GM18951 (cell line): ENCODE measurements around the gene LATS2.

Experiments
- POLR2A ChIP-seq: IDR thresholded peaks from 4 replicates; pipeline ENCODE4 v1.6.1; 2011; ENCODE audit warnings: mild to moderate bottlenecking; ENCODE audit not compliant: insufficient read length, insufficient read depth; ENCODE audit errors: extremely low read depth
- in situ Hi-C: fragments of 300-500 bp; cut with MboI; formaldehyde crosslinking; loops from one replicate; pipeline ENCODE4 v1.12.0; 2022; ENCODE audit warnings: low sequenced_read_pairs, mixed read lengths, inconsistent platforms; ENCODE audit not compliant: unreplicated experiment

The LATS2 gene

DNA sequence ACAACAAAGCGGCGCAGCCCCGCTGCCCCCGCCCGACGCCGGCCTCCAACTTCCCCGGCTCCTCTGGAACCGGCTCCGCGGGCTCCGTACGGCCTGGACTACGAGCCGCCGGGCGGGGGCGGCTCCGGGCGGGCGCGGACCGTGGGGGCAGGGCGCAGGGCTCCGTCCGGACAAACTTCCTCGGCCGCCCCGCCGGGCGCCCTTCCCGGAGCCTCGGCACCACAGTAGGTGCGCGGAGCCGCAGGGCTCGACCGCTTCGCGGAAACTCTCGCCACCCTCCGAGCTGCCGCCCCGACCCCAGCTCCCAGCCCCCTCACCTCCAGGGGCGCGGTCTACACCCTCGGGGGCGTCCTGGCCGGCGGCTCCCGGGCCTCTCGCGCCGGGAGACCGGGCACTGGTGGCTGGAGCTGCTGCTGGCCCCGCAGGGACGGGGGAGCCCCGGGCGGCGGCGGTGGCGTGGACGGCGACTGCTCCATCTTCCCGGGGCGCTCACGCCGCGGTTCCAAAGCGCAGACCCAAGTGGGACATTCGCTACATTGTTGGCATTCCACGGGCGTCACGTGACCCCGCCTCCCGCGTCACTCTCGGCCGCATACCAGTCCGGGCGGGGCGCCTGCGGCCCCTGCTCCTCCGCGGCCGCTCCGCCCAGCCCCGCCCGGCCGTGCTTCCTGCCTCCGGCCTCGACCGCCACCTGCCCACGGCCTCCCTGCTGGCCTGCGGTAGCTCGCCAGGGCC, at the start of gene LATS2:
LATS2 (minus strand) TSS at position 558 of the 735 bp plus-strand sequence. CDS start 15,560 bp downstream, outside the sequence.
- in situ Hi-C loops, result no loop called here
- TF ChIP-seq POLR2A, result peak; percentile 57

DNA sequence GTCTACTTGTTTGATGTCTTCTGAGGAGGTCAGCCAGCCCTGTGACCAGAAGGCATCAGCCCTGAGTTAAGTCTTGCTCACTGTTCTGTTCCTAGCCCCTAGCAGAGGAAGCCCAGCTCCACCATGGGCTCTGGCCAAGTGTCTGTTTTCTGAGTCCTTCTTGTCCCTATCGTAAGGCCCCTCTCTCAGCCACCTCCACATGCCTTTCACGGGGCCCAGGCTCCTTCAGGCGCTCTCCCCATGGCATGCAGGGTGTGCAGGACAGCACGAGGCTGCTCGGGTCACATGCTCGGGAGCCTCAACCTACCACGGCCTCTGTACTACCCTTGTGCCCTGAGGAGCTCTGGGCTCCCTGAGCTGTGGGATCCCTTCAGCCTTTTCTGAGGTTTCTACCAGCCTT, 47.8 kb upstream of the LATS2 start:
- no peak for TF ChIP-seq POLR2A
- in situ Hi-C loops, result no loop called here

DNA sequence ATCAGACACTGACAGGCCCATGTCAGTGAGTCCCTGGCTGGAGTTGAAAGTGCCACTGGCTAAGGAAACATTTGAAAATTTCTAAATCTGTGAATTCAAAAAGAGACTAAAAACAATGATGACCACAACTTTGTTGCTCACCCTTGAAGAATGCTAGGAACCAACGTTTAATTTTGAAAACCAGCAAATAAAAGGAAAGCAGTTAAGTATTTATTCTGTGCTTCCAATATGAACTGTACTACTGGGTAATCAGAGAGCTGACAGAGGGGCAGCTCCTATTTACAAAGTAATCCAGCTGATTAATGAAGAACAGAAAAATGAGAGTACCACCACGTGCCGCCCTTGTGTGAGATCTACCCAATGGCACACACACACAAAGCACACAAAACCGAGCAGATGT, 44.7 kb upstream of the LATS2 start:
- in situ Hi-C loops, result no loop called here
- no peak for TF ChIP-seq POLR2A

DNA sequence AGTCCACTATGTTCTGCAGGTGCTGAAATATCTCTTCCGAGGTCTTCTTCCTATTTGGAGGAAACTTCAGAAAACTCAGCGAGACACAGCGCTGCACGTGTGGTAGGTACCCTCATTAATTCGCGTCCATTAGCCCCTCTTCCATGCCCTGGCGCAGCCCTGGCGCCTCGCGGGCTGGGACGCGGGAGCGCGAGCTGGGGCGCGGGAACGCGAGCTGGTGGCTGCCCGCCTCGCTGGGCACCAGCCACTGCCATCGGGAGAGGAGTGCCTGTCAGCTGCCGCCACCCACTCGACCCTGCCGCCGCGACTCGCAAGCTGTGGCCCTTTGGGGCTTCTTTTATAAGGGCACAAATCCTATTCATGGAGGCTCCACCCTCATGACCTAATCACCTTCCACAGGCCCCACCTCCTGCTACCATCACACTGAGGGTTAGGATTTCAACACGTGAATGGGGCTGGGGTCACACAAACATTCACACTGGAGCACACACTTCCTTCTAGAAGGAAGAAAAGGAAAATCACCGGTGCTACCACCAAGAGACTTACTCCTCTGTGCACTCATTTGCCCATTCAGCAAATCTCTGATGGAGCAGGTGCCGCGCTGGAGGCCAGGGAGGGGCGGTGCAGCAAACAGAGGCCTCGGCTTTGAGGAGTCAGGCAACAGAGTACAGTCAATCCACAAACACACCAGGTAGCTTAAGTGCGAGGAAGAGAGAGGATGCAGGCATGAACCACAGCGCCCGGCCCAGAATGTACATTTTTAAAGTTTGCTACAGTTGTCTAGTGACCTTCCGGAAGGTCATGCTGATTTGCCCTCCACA, 43.0 kb upstream of the LATS2 start:
- TF ChIP-seq POLR2A, result no peak
- in situ Hi-C loops, result no loop called here

DNA sequence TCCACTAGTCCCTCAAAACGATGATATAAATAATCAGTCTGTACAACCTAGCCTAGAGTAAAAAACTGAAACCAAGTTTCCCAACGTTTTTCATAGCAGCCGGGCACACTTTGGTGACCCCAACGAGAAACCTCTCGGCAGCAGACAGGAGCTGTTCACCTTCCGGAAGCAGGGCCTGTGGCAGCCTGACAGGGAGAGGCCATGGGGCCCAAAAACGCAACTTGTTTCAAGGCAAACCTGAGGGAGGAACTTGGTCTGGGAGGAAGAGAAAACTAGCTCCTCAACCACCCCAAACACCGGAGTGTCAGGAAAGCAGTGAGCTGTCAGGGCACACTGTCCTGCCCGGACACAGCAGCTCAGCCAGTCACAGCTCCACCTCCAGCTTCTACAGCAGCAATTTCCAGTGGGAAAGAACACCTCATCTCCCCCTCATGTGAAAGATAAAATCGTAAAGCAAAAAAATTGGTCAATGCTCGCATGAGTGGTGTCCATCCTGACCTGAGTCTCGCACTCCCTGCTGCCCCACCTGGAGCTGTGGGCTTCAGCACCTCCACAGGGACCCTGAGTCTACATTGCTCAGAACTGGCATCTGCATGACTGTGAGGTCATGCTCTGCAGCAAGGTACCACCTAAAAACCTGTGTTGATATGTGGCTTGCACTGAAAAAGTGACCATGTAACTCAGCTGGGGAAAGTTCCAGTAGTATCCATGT, 40.6 kb upstream of the LATS2 start:
- TF ChIP-seq POLR2A, result no peak
- in situ Hi-C loops, result no loop called here

DNA sequence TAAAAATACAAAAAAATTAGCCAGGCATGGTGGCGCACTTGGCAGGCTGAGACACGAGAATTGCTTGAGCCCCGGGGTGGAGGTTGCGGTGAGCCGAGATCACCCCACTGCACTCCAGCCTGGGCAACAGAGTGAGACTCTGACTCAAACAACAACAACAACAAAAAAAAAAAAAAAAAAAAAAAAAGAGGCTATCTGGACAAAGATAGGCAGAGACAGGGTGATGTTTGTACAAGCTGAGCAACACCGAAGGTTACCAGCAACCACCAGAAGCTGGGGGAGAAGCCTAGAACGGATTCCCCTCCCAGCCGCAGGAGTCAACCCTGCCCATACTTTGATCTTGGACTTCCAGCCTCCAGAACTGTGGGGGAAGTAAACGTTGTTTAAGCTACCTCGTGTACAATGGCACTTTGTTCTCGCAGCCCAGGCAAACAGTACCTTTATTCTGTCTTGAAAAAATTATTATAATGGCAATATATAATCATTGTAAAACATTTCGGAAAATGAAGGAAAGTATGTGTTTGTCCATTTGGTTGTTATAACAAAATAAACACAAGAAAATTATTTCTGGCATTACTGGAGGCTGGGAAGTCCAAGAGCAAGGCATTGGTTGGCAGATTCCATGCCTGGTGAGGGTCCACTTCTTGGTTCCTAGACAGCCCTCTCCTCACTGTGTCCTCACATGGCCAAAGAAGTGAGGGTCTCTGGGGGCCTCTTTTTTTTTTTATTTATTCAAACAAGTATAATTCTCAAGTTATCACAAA, 39.8 kb upstream of the LATS2 start:
- in situ Hi-C loops, result no loop called here
- no peak for TF ChIP-seq POLR2A

DNA sequence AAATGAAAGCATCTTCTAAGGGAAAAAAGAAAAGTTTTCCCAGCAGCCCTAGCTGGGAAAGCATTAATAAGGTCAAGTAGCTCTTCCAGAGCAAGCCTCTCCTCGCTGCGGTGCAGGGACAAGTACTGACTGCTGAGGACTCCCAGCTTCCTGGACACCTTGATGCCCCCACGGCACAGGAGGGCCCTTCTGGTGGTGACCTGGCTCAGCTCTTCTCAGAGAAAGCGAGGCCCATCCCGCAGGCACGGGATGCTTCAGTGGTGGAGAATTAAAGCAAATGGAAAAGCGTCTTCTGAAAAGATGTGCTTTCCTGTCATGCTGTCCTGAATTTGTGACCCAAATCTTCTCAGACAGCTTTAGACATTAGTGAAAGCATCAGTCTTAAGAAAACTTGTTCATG, 38.8 kb upstream of the LATS2 start:
- in situ Hi-C loops, result no loop called here
- TF ChIP-seq POLR2A, result no peak

DNA sequence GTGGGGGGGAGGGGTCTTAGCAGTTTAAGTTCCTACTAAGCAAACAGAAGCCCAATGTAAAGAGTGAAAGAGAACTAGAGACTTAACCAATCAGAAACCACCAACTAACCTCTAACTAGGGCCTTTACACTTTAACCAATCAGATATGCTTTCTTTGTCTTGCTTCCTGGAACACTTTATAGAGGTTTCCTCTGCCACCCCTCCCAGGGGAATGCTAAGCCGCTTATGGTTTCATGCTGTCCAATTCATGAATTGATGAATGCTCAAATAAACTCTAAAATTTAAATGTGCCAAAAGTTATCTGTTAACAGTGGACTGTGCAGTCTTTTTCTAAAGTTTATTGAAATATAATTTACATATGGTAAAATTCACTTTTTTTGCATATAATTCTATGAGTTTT, 33.9 kb upstream of the LATS2 start:
- TF ChIP-seq POLR2A, result no peak
- in situ Hi-C loops, result no loop called here

DNA sequence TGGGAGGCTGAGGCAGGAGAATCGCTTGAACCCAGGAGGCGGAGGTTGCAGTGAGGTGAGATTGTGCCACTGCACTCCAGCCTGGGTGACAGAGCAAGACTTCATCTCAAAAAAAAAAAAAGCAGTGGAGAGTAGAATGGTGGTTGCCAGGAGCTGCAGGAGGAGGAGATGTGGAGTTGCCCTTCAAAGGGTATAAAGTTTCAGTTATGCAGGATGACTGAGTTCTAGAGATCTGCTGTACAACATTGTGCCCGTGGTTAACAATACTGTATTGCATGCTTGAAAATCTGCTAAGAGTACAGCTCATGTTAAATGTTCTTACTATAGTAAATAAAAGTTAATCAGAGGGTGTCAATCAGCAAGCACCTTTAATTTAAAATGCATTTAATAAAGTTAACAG, 28.4 kb upstream of the LATS2 start:
- no peak for TF ChIP-seq POLR2A
- in situ Hi-C loops, result no loop called here

DNA sequence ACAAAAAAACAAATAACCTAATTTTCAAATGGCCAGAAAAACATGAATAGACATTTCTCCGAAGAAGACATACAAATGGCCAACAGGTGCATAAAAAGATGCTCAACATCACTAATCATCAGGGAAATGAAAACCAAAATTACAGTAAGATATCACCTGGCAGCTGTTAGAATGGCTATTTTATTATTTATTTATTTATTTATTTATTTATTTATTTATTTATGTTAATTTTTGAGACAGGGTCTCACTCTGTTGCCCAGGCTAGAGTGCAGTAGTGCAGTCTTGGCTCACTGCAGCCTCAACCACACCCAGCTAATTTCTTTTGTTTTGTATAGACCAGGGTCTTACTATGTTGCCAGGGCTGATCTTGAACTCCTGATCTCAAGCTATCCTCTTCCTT, 27.1 kb upstream of the LATS2 start:
- in situ Hi-C loops, result no loop called here
- no peak for TF ChIP-seq POLR2A

DNA sequence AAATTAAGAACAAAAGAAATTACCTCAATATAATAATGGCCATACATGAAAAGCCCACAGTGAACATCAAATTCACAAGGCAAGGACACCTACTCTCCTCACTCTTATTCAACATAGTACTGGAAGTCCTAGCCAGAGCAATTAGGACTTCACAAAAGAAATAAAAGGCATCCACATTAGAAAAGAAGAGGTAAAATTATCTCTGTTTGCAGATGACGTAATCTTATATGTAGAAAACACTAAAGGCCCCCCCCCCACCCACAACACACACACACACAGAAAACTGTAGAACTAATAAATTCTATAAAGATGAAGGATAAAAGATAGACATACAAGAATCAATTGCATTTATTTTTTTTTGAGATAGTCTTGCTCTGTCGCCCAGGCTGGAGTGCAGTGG, 25.5 kb upstream of the LATS2 start:
- in situ Hi-C loops, result no loop called here
- no peak for TF ChIP-seq POLR2A

DNA sequence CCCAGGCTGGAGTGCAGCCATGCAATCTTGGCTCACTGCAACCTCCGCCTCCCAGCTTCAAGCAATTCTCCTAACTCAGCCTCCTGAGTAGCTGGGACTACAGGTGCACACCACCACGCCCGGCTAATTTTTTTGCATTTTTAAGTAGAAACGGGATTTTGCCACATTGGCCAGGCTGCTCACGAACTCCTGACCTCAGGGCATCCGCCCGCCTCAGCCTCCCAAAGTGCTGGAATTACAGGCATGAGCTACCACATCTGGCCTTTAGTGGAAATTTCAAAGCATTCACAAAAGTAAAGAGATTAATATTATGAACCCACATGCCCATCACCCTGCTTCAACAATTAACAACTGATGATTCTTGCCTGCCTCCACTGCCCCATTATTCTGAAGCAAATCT, 20.5 kb upstream of the LATS2 start:
- in situ Hi-C loops, result no loop called here
- no peak for TF ChIP-seq POLR2A

DNA sequence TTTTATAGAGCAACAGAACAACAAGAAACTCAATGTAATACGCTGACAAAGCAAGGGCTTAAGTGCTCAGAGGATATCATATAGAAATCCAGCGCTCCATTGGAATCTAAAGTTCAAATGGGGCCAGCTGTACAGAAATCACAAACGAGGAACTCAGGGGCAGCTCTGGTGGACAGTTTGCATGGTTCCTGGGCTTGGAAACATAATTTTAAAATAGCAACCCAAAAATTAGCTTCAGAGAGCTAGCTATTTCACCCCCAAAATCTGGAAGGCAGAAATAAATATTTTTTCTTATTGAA, 19.2 kb upstream of the LATS2 start:
- no peak for TF ChIP-seq POLR2A
- in situ Hi-C loops, result no loop called here
